Stimulated activated CD4-positive, alpha-beta T cell treated with anti-CD3 and anti-CD28 coated beads, TNF-alpha, amount 100 ng/mL, for 4 hours (primary cell): ENCODE measurements around the gene FAM89A.

Source experiments
- DNase-seq, 3 experiments: peaks; one replicate each; pipeline ENCODE4 v3.0.0-alpha.2; 2020; ENCODE audit warnings: low read depth in 3 of 3

The FAM89A gene

GRCh38 chr1:231040019-231040799, at the start of gene FAM89A:
TSS of gene FAM89A (minus strand) at chr1:231040254. CDS start at chr1:231040211, 43 bp downstream.
- peak; percentile 61 to 71 (median 67) for DNase-seq

GRCh38 chr1:231084353-231084752, 44.3 kb upstream of the FAM89A start:
- no peak for DNase-seq

GRCh38 chr1:231079163-231079562, 39.1 kb upstream of the FAM89A start:
- no peak for DNase-seq

GRCh38 chr1:231078250-231078649, 38.2 kb upstream of the FAM89A start:
- DNase-seq = no peak

- no peak for DNase-seq
Observed at GRCh38 chr1:231076802-231077201, 36.7 kb upstream of the FAM89A start.

- DNase-seq = no peak
Observed at GRCh38 chr1:231075497-231075896, 35.4 kb upstream of the FAM89A start.

GRCh38 chr1:231075020-231075419, 35.0 kb upstream of the FAM89A start:
- no peak for DNase-seq

- no peak for DNase-seq
Observed at GRCh38 chr1:231074046-231074445, 34.0 kb upstream of the FAM89A start.

GRCh38 chr1:231073331-231073730, 33.3 kb upstream of the FAM89A start:
- no peak for DNase-seq

GRCh38 chr1:231072502-231073094, 32.5 kb upstream of the FAM89A start:
- DNase-seq = no peak

GRCh38 chr1:231072041-231072440, 32.0 kb upstream of the FAM89A start:
- DNase-seq = no peak

- no peak for DNase-seq
Observed at GRCh38 chr1:231070758-231071444, 30.8 kb upstream of the FAM89A start.

GRCh38 chr1:231069333-231069732, 29.3 kb upstream of the FAM89A start:
- no peak for DNase-seq

GRCh38 chr1:231068762-231069161, 28.7 kb upstream of the FAM89A start:
- no peak for DNase-seq

GRCh38 chr1:231065510-231066241, 25.6 kb upstream of the FAM89A start:
- DNase-seq = no peak

GRCh38 chr1:231064418-231064817, 24.4 kb upstream of the FAM89A start:
- DNase-seq = no peak

- no peak for DNase-seq
Observed at GRCh38 chr1:231063331-231063730, 23.3 kb upstream of the FAM89A start.

GRCh38 chr1:231062500-231063270, 22.6 kb upstream of the FAM89A start:
- DNase-seq = no peak

GRCh38 chr1:231059566-231060193, 19.6 kb upstream of the FAM89A start:
- no peak for DNase-seq

- DNase-seq = no peak
Observed at GRCh38 chr1:231058416-231059109, 18.5 kb upstream of the FAM89A start.
